ENCODE data around the gene CDK19. TPM values are rescaled to one million over a fixed set of nuclear protein-coding genes. Genes with fewer than 3 reads are reported as not detected.
A peak's percentile ranks its signal among the peaks of the same experiment; 100 is the strongest.

CDK19 gene
- polyA plus RNA-seq, 1 of the 3 experiments (the other 2 are of a cell fraction), result 6.5 TPM

DNA sequence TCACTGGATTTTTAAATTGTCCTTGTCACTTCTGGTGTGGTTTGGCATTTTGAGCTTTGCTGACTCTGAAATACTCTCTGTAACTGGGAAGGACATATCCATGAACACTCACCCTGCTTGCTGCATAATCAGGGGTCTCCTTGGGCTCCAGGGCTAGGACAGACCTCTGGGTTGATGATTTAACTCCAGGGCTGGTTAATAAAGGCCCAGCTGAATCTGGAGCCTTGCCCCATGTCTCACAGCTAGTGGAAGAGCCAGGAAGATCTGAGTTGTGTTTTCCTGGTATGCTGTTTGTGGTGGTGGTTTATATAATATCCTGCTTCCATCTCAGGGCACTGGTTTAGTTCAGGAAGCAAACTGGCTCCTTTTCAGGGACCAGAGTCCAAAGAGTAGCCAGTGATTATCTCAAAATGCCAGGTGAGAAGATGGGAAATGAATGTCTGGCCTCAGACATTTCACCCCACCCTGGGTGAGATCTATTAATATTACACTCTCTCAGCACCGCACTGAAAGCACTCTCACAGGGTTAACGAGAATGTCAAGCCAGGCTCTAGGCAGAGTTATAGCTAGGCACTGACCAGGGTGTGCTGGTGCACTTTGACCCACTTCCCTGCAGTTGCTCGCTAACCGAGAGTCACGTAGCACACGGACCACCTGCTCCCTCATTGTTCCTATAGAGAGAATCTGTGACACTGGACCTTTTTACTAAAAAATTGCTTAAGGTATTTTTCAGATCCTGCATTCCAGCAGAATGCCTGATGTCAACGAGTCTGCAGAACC is 248.7 kb downstream of the CDK19 start:
- Histone ChIP-seq H3K79me2 (ENCODE audit: insufficient read depth) (no peaks in the 10 kb centered on the region), H3K4me1 (ENCODE audit: control insufficient read depth in 1 of 2, insufficient read depth in 2 of 2, low read depth in 1 of 2, low read length in 1 of 2) (peaks cover 0 to 8% of the 10 kb centered on the region in 2 experiments; a peak in 1 of 4 replicates), H4K20me1 (ENCODE audit: insufficient read depth) (no peaks in the 10 kb centered on the region), H3K4me3 (ENCODE audit: low read depth in 2 of 2, low read length in 1 of 2) (no peak overlapping the region), H2AFZ (ENCODE audit: low read depth) (peak overlapping the region; percentile 58; the same call in 1 of the 2 replicates), H3K9me3 (no peaks in the 10 kb centered on the region), H3K9me2 (no peaks in the 10 kb centered on the region), H3K4me2 (no peak overlapping the region), H3K9ac (no peak overlapping the region), H3K27me3 (ENCODE audit: insufficient read depth) (no peaks in the 10 kb centered on the region), H3K27ac (ENCODE audit: low read depth in 2 of 2, low read length in 1 of 2) (peak overlapping the region; percentile 11 to 36; a peak in 2 of 4 replicates), H3F3A (replicated peaks; ENCODE audit: insufficient read depth) (no peaks in the 10 kb centered on the region), H3K36me3 (replicated peaks in 1 of 2; ENCODE audit: control insufficient read depth in 1 of 2, insufficient read depth in 2 of 2, low read length in 1 of 2) (no peaks in the 10 kb centered on the region)
- no peak for DNase-seq
- 75% methylated on average over 7 of the region's 7 CpGs for WGBS (ENCODE audit: low lambda C conversion rate)
- ChIA-PET CTCF (interaction anchor here (1.2 kb wide), 1 partner anchor 24 kb away, joined by 3 read pairs; no protein-coding TSS in a partner anchor), POLR2A (interaction anchor here (0.7 kb wide), 1 partner anchor 1145 kb away, joined by 3 read pairs; no protein-coding TSS in a partner anchor)
- TF ChIP-seq, protein P1, sequence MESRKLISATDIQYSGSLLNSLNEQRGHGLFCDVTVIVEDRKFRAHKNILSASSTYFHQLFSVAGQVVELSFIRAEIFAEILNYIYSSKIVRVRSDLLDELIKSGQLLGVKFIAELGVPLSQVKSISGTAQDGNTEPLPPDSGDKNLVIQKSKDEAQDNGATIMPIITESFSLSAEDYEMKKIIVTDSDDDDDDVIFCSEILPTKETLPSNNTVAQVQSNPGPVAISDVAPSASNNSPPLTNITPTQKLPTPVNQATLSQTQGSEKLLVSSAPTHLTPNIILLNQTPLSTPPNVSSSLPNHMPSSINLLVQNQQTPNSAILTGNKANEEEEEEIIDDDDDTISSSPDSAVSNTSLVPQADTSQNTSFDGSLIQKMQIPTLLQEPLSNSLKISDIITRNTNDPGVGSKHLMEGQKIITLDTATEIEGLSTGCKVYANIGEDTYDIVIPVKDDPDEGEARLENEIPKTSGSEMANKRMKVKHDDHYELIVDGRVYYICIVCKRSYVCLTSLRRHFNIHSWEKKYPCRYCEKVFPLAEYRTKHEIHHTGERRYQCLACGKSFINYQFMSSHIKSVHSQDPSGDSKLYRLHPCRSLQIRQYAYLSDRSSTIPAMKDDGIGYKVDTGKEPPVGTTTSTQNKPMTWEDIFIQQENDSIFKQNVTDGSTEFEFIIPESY (IDR thresholded peaks at IDR 0.05; ENCODE audit: borderline replicate concordance, low read depth), result no peak
- TF ChIP-seq FOSL2 (IDR thresholded peaks at IDR 0.05; ENCODE audit: borderline replicate concordance, low read depth) (no peak), RAD21 (IDR thresholded peaks at IDR 0.05; ENCODE audit: low read length) (no peak), GABPA (IDR thresholded peaks at IDR 0.05; ENCODE audit: low read depth) (no peak), GATA2 (CRISPR knock-in tag; IDR thresholded peaks at IDR 0.05) (no peak), CHD2 (IDR thresholded peaks at IDR 0.05; ENCODE audit: low read length, partially characterized antibody) (no peak), EZH2phosphoT487 (IDR thresholded peaks at IDR 0.05; ENCODE audit: borderline replicate concordance, low read depth) (no peak), EP300 (IDR thresholded peaks at IDR 0.05; ENCODE audit: borderline replicate concordance in 1 of 2, low read depth in 1 of 2, low read length in 1 of 2) (no peak), TAF1 (IDR thresholded peaks at IDR 0.05; ENCODE audit: borderline replicate concordance, low read depth, low read length) (no peak), NRF1 (IDR thresholded peaks at IDR 0.05; ENCODE audit: low read depth, low read length) (no peak), ELF1 (IDR thresholded peaks at IDR 0.05) (no peak)
- TF ChIP-seq, protein P2, sequence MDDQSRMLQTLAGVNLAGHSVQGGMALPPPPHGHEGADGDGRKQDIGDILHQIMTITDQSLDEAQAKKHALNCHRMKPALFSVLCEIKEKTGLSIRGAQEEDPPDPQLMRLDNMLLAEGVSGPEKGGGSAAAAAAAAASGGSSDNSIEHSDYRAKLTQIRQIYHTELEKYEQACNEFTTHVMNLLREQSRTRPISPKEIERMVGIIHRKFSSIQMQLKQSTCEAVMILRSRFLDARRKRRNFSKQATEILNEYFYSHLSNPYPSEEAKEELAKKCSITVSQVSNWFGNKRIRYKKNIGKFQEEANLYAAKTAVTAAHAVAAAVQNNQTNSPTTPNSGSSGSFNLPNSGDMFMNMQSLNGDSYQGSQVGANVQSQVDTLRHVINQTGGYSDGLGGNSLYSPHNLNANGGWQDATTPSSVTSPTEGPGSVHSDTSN (IDR thresholded peaks at IDR 0.05), result no peak

Measured in SK-N-SH (cell line).